NCI-H1436 (cell line): ENCODE results near the gene PHYKPL.
"Not testable (repeated sequence)": the region's sequence is repeated elsewhere in the genome, so short reads cannot be mapped to it uniquely, and the experiment has no call there.

Experiments used
- DNase-seq: peaks from one replicate; lab custom pipeline; 2025; lab: John Stamatoyannopoulos, UW

PHYKPL gene

DNA sequence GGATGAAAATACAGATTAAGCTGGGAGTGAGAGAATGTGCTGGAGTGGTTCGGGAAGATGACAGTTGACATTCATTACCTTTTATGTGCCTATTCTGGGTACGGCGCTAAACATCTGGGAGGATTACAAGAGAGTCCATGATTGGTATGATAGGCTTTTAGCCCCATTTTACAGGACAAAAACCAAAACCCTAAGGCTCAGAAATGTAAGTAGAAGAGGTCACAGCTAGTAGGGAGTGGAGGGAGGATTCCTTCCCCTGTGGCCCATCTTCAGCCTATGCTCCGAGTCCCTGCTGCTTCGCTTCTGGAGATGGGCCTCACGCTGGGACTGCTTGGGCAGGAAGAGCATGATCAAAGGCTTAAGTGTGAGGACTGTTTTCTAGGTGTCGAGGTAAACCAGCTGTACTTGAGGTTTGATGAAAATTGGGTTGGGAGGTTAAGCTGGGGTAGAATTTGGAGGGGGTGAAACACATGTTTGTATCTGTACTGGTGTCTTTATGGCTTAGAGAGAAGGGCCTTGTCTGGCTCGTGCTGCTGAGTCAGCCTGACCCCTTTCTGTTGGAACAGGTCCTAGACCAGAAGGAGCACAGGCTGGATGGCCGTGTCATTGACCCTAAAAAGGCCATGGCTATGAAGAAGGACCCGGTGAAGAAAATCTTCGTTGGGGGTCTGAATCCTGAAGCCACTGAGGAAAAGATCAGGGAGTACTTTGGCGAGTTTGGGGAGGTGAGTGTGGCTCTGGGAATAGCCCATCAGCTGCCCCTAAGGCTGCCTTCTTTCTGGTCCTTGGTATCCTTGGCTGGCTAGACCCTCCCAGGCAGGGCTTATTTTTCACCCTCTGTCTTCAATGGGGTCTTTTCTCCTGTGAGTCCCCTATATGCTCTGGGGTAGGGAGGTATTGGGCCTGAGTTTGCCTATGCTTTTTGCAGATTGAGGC, 26.2 kb downstream of the PHYKPL start:
- no peak for DNase-seq

DNA sequence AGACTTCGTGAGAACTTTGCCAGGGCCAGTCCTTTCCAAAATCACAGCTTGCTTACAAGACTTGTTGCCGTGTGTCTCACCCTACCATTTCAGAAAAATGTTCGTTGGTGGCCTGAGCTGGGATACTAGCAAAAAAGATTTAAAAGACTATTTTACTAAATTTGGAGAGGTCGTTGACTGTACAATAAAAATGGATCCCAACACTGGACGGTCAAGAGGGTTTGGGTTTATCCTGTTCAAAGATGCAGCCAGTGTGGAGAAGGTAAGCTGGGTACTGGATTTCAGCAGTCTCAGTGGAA, 26.9 kb downstream of the PHYKPL start:
- no peak for DNase-seq

DNA sequence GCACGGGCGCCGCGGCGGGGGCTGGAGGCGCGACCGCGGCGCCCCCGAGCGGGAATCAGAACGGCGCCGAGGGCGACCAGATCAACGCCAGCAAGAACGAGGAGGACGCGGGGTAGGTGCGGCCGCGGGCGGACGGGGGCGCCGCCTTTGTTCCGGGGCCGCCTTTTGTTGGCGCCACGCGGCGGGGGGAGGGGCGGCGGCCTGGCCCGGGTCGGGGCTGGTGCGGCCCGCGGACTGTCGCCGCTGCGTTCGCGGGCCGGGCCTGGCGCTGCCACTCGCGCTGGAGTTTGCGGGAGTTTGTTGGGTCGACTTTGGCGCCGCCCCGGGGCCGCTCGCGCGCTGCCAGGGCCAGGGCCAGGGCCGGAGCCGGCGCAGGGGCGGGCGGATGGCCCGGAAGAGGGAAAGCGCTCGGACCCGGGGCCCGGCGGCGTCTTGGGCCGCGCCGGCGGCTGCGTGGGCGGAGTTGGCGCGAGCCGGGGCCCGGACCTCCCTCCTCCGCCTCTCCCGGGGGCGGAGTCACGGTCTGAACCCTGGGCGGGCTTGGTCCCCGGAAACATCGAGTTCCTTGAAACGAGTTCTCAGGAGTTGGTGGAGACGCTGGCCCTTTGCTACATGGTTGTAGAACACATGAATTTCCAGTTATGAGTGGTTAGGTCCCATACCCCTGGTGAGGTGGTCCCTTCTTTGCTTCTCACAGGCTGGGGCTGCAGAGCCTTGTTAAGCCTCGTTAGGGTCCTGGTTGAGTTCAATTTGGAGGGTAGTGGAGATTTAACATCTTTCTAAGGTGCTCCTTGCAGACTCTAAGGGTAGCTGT, 27.5 kb downstream of the PHYKPL start:
- peak; percentile 26 for DNase-seq

DNA sequence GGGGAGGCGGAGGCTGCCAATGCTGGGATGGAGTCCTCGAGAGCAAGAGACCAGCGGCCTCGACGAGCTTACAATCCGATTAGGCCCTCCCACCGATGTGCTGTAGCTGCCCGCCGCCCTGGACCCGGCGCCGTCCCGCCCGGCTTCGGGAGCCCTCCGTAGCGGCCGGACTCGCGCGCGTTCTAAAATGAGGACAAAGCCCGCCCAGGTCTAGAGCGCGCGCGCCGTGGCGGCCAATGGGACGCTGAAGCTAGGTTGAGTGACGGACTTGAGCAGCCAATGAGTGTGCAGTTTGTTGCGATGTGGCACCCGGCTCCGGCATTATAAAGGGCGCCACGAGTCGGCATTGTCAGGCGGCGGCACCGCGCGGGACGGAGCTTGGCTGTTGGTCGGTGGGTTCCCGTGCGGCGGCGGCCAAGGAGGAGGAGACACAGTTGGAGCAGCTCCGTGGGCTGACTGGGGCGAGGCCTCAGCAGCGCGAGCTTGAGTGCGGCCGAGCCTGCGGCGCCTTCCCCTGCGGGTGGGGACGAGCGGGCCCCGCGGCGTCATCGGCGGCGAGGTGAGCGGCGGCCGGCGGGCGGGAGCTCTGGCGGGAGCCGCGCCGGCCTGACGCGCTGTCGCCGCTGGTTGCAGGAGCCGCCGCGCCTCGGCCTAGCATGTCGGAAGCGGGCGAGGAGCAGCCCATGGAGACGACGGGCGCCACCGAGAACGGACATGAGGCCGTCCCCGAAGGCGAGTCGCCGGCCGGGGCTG, 28.2 kb downstream of the PHYKPL start, which contains the start of gene HNRNPAB:
Gene HNRNPAB (plus strand): TSS at position 352 of the 753 bp plus-strand sequence. CDS start 305 bp downstream, at position 657.
- DNase-seq = peak; percentile 74

DNA sequence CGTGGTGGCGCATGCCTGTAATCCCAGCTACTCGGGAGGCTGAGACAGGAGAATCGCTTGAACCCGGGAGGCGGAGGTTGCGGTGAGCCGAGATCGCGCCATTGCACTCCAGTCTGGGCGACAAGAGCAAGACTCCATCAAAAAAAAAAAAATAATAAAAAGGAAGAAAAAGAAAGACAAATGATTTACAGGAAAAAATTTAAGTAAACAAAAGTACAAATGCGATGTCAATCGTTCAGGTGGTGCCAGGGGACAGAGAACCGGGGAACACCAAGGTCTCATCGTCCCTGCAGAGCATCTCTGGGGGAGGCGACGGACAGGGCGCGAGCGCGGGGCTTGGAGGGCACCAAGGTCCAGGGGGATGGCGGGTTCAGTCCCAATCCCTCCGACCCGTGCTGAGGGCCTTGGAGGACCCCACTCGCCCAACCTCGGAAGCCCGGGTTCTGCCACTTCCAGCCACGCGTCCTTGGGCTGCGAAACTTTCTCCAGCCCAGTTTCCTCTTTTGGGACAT, 28.9 kb downstream of the PHYKPL start:
- DNase-seq = no peak

DNA sequence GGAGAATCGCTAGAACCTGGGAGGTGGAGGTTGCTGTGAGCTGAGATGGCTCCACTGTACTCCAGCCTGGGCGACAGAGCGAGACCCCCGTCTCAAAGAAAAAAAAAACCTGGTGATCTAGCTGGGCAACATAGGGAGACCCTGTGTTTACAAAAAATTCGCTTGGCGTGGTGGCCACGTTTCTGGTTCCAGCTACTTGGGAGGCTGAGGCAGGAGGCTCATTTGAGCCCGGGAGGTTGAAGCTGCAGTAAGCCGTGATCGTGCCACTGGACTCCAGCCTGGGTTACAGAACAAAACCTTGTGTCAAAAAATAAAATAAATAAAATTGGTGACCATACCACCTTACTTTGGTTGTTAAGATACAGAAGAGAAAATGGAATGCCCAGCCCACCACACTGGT, 30.1 kb downstream of the PHYKPL start:
- no peak for DNase-seq

DNA sequence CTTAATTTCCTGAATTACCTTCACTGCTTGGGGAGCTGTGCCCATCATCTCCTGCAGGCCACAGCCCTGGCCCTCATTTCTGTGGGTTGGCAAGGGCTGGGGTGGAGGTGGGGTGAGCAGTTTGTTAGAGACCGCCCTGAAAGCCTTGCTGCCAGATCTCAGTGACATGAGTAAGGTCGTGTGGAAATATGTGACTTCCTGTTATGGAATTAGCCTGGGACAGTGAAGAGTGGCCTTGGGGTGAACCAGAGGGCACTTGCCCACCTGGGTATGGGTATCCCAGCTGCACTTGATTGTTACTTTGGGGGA, 30.7 kb downstream of the PHYKPL start:
- DNase-seq = no peak

DNA sequence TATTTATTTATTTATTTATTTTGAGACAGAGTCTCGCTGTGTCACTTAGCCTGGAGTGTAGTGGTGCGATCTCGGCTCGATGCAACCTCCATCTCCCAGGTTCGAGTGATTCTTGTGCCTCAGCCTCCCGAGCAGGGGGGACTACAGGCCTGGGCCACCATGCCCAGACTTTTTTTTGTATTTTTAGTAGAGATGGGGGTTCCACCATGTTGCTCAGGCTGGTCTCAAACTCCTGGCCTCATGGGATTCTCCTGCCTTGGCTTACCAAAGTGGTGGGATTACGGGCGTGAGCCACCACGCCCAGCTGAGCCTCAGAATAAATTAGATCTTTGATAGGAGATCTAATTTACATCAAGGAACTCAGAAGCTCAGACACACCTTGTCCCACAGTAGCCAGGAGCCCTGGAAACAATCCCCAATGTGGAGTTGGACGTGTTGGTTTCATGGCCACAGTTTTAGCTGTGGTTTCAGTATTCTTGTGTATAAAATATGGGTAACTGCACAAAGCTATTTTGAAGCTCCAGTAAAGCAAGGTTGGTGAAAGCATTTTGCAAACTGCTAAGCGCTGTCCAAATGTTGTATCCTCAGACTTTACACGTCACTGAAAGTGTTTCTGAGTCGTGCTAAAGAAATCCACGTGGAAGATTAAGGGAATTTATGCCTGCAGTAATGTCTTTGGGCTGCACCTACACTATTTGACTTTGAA, 31.2 kb downstream of the PHYKPL start:
- no peak for DNase-seq

DNA sequence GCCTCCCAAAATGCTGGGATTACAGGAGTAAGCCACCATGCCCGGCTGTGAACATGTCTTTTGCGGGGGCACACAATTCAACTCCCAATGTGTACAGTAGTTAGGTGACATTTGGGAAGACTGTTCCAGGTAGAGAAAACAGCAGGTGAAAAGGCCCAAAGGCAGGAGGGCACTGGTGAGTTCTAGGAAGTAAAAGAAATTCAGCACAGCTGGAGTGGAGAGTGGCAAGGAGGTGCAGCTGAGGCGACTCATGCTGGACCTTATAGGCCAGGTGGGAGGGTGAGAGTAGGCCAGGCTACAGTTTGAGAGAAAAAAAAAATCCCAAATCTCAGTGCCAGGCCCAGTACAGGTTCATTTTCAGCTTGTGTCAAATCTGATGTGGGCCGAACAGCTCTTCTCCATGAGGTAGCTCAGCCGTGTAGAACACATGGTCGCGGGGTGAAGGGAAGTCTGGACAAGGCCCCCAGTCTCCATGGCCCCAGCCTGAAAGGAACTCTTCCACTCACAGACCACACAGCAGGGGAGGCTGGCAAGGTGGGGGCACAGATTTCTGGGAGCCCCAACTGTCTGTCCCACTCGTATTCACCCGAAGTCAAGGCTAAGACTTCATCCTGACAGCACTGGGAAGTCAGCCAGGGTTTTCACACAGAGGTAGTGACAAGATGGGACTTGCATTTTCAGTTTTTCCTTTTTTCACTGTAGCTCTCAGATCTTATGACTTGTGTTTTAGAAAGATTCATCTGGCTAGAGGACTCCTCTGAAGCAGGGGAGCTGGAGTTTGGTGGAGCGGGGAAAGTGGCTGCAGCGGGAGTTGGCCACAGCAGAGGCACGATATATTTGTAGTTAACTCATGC, 32.8 kb downstream of the PHYKPL start:
- DNase-seq = no peak

DNA sequence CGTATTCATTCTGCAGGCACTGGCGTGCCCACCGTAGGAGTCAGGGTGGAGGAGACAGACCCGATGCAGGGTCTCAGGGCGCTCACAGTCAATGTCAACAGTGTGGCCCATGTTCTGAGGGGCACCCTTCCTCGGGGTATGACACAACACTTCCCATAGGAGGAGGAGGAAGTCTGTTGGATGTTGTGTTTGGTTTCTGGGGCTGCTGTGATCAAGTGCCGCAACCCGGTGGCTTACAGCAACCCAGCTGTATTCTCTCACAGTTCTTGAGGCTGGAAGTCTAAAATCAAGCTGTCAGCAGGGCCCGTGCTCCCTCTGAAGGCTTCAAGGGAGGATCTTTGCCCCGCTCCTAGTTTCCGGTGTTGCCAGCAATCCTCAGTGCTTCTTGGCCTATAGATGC, 33.9 kb downstream of the PHYKPL start:
- no peak for DNase-seq

DNA sequence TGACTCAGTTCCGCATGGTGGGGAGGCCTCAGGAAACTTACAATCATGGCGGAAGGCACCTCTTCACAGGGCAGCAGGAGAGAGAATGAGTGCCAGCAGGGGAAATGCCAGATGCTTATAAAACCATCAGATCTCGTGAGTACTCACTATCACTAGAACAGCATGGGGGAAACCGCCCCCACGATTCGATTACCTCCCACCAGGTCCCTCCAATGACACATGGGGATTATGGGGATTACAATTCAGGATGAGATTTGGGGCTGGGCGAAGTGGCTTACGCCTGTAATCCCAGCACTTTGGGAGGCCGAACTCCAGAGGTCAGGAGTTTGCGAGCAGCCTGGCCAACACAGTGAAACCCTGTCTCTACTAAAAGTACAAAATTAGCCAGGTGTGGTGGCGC, 34.5 kb downstream of the PHYKPL start:
- DNase-seq = not testable (repeated sequence)

DNA sequence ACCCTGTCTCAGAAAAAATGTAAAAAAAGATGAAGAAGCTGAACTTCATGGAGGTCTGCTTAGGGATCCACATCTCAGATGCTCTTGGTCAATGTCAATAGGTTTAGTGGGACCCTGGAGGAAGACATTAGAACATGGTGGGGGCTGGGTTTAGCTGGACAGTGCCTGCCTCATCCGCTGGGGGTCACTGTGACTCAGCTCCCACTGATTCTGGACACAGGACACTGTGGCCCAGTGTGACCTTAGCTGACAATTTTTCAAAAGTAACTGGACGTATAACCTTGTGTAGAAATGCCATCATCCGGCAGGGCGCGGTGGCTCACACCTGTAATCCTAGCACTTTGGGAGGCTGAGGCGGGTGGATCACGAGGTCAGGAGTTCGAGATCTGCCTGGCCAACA, 35.6 kb downstream of the PHYKPL start:
- DNase-seq = no peak

DNA sequence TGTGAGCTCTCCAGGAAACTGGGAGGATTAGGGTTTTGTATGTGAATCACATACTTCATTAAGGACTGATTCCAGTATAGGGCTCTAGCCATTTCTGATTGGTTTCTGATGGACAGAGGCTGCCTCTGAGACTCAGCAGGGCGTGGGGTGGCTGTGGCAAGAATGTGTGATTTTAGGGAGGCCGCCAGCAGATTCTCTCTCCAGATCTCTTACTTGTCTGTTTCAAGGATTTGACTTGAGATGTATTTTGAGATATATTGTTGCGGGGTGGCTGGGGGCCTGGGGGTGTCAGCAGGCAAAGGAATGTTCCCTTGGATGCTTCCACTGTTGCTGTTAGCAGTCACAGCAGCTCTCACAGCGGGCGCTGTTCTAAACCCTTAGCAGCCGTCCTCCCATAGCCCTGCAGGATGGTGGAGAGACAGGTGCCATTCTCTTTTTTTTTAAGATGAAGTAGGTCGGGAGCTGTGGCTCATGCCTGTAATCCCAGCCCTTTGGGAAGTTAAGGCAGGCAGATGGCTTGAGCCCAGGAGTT, 36.3 kb downstream of the PHYKPL start:
- DNase-seq = no peak

DNA sequence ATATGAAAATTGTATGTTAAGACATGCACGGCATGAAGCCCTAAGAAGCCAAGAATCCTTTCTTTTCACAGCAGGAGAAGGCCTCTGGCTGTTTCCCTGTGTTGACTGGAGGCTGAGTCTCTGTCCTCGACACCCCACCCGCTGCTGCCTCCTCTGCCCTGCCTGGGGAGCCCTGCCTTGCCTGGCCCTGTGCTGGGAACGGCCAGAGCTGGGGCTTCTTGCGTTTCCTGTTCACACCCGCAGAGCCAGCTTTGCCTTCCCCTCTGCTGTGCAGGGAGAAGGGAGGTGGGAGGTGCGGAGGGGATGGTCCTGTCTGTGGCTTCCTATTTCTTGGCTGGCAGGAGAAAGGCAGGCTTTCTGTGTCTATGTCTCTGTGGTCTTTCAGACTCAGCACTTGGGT, 38.6 kb downstream of the PHYKPL start:
- DNase-seq = no peak

DNA sequence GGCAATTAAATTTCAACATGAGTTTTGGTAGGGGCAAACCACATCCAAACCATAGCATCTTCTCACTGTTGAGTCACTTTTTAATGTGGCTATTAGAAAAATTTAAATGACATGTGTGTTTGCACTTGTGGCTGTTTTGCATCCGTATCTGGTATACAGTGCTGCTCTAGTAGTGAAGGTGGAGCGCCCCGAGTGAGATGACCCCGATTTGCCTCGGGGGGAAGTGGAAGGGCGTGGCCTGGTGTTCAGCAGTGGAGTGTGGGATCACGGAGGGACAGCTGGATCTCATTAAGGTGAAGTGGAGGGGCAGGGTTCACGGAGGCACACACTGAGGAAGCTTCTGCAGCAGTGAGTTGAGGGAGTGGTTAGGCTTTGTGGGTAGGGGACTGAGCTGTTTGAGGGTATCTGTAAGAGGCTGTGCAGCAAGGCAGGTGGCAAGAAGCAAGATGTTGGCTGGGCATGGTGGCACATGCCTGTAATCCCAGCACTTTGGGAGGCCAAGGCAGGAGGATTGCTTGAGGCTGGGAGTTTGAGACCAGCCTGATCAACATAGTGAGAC, 39.3 kb downstream of the PHYKPL start:
- DNase-seq = no peak

DNA sequence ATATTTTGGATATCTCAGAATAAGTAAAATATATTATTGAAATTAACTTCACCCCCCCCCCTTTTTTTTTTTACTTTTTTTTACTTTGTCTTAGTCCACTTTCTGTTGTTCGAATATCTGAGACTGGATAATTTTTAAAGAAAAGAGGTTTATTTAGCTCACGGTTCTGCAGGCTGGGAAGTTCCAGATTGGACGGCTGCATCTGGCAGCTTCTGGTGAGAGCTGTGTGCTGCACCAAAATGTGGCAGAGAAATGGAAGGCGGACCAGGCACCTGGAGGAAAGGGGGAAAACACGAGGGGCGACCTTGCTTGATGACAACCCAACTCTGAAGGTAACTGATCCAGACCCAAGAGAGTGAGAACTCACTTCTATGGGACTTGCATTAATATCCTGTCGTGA, 39.8 kb downstream of the PHYKPL start:
- DNase-seq = no peak

DNA sequence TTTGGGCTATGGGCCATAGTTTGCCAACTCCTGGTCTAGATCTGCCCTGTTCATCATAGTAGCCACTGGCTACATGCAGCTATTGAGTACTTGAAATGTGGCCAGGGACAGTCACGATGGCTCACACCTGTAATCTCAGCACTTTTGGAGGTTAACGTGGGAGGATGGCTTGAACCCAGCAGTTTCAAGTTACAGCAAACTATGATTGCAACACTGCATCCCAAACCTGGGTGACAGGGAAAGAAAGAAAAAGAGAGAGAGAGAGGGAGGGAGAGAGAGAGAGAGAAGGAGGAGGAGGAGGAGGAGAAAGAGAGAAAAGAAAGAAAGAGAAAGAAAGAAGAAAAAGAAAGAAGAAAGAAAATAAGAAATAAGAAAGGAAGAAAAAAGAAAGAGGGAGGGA, 40.4 kb downstream of the PHYKPL start:
- DNase-seq = no peak

DNA sequence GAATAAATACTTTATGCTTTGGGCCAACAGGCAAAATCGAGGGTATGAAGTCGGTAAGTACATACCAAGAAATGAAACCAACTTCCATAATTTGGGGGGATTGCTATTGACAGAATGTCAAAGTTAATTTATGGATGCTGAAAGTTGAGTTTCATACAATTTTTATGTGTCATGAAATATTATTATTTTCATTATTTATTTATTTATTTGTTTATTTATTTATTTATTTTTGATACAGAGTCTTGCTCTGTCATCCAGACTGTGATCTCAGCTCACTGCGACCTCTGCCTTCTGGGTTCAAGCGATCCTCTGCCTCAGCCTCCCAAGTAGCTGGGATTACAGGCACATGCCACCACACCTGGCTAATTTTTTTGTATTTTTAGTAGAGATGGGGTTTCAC, 40.9 kb downstream of the PHYKPL start:
- no peak for DNase-seq

DNA sequence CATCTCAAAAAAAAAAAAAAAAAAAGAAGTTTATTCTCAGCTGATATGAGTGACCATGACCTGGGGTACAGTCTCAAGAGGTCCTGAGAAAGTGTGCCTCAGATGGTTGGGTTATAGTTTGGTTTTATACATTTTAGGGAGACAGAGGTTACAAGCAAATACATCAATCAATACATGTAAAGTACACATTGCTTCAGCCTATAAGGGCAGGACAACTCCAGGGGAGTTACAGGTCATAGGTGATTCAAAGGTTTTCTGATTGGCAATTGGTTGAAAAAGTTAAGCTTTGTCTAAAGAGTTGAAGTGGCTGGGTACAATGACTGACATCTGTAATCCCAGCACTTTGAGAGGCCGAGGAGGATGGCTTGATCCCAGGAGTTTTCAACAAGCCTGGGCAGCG, 43.2 kb downstream of the PHYKPL start:
- DNase-seq = no peak

DNA sequence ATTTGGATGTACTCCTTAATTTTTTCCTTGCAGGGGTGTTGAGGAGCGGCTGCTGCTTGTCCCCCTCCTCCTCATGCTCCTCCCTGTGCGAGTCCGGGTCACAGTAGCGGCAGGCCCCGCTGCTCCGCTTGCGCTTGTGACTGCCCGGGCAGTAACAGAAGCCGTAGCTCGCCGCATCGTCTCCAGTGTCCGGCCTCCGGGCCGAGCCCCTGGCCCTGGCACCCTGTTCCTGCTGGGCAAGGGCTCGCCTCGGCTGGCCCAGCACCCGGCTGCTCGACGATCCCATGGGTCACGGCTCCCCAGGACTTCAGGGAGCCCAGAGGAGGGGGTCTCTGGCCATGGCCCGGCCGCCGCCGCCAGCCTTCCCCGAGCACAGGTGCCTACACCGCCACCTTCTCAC, 45.6 kb downstream of the PHYKPL start, which contains the start of gene GMCL2:
Gene GMCL2 (minus strand): TSS at position 358 of the 400 bp plus-strand sequence. CDS start 72 bp downstream, at position 286.
- DNase-seq = no peak
